Measurements from ENCODE around the gene ART4. TPM values are rescaled to one million over a fixed set of nuclear protein-coding genes. Genes with fewer than 3 reads are reported as not detected.

Gene ART4
- total RNA-seq, 1 donor from 2014 or later: 0.22 TPM

GRCh38 chr12:14814014-14814413 lies 29.3 kb downstream of the ART4 start, which contains the start of gene SMCO3:
SMCO3 (minus strand) TSS chr12:14814182; CDS start chr12:14806680, 7,502 bp downstream.
- TF ChIP-seq, protein P1, sequence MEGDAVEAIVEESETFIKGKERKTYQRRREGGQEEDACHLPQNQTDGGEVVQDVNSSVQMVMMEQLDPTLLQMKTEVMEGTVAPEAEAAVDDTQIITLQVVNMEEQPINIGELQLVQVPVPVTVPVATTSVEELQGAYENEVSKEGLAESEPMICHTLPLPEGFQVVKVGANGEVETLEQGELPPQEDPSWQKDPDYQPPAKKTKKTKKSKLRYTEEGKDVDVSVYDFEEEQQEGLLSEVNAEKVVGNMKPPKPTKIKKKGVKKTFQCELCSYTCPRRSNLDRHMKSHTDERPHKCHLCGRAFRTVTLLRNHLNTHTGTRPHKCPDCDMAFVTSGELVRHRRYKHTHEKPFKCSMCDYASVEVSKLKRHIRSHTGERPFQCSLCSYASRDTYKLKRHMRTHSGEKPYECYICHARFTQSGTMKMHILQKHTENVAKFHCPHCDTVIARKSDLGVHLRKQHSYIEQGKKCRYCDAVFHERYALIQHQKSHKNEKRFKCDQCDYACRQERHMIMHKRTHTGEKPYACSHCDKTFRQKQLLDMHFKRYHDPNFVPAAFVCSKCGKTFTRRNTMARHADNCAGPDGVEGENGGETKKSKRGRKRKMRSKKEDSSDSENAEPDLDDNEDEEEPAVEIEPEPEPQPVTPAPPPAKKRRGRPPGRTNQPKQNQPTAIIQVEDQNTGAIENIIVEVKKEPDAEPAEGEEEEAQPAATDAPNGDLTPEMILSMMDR (conservative IDR thresholded peaks at IDR 0.05): no peak
- H3K27ac Mint-ChIP-seq: no peak within 1 kb of the TSS
- DNase-seq (ENCODE audit: extremely low spot score, unreplicated experiment): no peak
- H3K27me3 Mint-ChIP-seq: peaks cover 19% of the 10 kb centered on the region
- no peak within 1 kb of the TSS for H3K4me3 Mint-ChIP-seq
- H3K9me3 Mint-ChIP-seq: no peaks in the 10 kb centered on the region
- H3K4me1 Mint-ChIP-seq (ENCODE audit: unreplicated experiment): no peaks in the 10 kb centered on the region
- peaks cover 8% of the 10 kb centered on the region for H3K36me3 Mint-ChIP-seq

DNA sequence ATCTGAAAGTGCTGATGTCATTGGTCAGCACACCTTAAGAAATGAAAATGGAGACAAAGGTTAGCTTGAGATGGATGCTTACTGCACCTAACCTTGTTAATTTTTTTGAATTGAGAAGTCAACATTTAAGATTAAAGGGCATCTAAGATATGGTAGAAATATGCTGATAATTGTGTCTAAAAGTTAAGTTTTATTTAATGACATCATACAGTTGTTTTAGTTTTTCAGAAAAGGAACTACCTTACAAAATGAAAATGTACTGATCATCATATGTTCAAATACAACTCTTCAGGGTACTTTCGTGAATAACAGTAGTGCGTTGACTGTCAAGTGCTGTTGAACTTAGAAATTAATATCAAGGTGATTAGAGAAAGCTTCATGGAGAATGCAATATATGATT lies 31.8 kb downstream of the ART4 start:
- Mint-ChIP-seq H3K27ac (no peak overlapping the region), H3K36me3 (no peaks in the 10 kb centered on the region), H3K4me1 (ENCODE audit: unreplicated experiment) (no peaks in the 10 kb centered on the region), H3K27me3 (peaks cover 10% of the 10 kb centered on the region), H3K9me3 (no peaks in the 10 kb centered on the region), H3K4me3 (no peak overlapping the region)
- DNase-seq (ENCODE audit: extremely low spot score, unreplicated experiment): no peak
- TF ChIP-seq, protein P1 (conservative IDR thresholded peaks at IDR 0.05): no peak

DNA sequence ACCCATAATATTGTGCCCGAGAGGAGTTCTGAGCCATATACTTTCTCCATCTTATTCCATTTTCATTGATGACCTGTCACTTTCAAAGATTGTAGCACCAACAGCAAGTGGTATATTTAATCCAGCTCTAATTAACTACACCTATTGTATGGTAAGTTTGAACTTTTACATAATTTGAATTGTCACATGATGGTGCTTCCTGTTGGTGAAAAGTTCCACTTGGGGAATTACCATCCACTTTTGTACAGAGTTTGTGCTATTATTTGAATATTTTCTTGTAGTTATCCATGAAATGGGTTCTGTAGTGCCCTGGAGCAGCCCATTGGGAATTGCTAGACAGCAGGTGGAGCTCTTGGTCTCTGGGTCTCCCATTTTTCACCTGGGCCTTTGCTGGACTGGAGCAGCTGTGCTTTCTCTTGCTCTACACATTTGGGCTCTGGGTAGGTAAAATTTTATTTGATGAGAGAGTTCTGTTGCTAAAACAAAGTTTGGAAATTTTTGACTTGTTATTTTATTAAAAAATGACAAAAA lies 32.3 kb downstream of the ART4 start:
- no peaks in the 10 kb centered on the region for H3K36me3 Mint-ChIP-seq
- H3K27ac Mint-ChIP-seq: no peak overlapping the region
- H3K4me3 Mint-ChIP-seq: no peak overlapping the region
- peaks cover 10% of the 10 kb centered on the region for H3K27me3 Mint-ChIP-seq
- H3K9me3 Mint-ChIP-seq: no peaks in the 10 kb centered on the region
- TF ChIP-seq, protein P1 (conservative IDR thresholded peaks at IDR 0.05): peak; percentile 38
- DNase-seq (ENCODE audit: extremely low spot score, unreplicated experiment): no peak
- no peaks in the 10 kb centered on the region for H3K4me1 Mint-ChIP-seq (ENCODE audit: unreplicated experiment)

DNA sequence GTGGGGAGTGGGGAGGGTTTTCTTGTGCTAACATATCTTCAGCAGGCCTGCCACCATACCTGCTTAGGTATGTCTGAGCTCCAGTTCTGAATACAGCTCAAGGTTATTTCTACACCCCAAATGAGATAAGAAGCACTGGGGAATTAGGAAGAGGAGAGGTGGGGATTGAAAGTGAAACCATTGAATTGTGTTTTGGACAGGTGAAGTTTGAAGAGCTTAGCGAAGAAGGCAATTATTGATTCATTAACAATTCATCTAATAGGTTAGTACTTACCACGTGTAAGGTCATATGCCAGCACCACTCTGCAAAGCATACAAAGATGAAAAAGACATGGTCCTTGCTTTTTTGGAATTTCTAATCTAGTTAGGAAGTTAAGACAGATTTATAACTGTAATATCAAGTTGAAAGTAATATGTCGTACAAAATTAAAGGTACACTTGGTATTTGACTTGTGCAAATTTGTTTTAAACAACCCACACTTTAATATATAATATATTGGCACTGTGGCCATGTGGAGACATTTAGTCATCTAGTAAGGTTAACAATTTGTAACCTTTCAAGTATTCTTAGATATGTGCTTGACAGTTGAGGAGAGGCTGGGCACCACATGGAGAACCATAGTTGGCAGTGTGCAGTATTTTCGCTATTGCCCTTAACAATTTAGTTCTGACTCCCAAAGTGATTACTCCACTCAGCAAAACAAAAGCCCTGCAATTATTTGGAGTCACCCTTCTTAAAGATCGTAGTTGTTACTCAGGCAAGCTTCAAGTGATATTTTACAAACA lies 33.0 kb downstream of the ART4 start:
- H3K9me3 Mint-ChIP-seq: no peaks in the 10 kb centered on the region
- H3K4me3 Mint-ChIP-seq: no peak overlapping the region
- DNase-seq (ENCODE audit: extremely low spot score, unreplicated experiment): no peak
- H3K27me3 Mint-ChIP-seq: peaks cover 10% of the 10 kb centered on the region
- no peak overlapping the region for H3K27ac Mint-ChIP-seq
- TF ChIP-seq, protein P1 (conservative IDR thresholded peaks at IDR 0.05): no peak
- H3K4me1 Mint-ChIP-seq (ENCODE audit: unreplicated experiment): no peaks in the 10 kb centered on the region
- H3K36me3 Mint-ChIP-seq: no peaks in the 10 kb centered on the region

DNA sequence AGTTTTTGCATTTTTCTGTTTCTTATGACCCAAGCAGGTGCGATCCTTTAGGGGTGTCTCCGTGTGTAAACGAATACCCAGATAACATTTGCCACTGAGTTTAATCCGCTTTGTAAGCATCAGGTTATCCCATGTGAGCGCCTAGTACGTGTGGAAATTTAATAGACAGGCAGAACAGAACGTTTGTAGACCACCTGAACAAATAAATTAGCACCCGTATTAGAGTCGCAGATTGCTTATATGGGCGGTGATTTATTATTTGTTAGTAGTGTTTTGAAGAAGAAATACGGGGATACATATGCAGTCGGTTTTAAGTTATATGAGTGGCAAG lies 39.5 kb downstream of the ART4 start:
- TF ChIP-seq, protein P1 (conservative IDR thresholded peaks at IDR 0.05): no peak
- DNase-seq (ENCODE audit: extremely low spot score, unreplicated experiment): no peak
- peaks cover 6% of the 10 kb centered on the region for H3K4me1 Mint-ChIP-seq (ENCODE audit: unreplicated experiment)
- no peaks in the 10 kb centered on the region for H3K9me3 Mint-ChIP-seq
- H3K27ac Mint-ChIP-seq: no peak overlapping the region
- H3K27me3 Mint-ChIP-seq: no peaks in the 10 kb centered on the region
- H3K4me3 Mint-ChIP-seq: no peak overlapping the region
- peaks cover 14% of the 10 kb centered on the region for H3K36me3 Mint-ChIP-seq

Measured in type B pancreatic cell (in vitro differentiated cells).